Epithelial cell of esophagus (primary cell): ENCODE results near the gene GPR153.

Experiments used
- DNase-seq: peaks from one replicate; pipeline ENCODE4 v3.0.0; 2010; ENCODE audit warnings: low read depth
- H3K4me3 ChIP-seq: 2 replicates; pipeline ENCODE4 v1.5.1; 2011; ENCODE audit warnings: mild to moderate bottlenecking, low read length, control low read depth
- TF ChIP-seq, protein P1 (sequence below): IDR thresholded peaks from 2 replicates; pipeline ENCODE4 v1.5.1; 2011; ENCODE audit warnings: low read depth, mild to moderate bottlenecking, low read length, control low read depth, inconsistent platforms; ENCODE audit not compliant: insufficient read depth; ENCODE audit errors: missing control alignments

The GPR153 gene

DNA sequence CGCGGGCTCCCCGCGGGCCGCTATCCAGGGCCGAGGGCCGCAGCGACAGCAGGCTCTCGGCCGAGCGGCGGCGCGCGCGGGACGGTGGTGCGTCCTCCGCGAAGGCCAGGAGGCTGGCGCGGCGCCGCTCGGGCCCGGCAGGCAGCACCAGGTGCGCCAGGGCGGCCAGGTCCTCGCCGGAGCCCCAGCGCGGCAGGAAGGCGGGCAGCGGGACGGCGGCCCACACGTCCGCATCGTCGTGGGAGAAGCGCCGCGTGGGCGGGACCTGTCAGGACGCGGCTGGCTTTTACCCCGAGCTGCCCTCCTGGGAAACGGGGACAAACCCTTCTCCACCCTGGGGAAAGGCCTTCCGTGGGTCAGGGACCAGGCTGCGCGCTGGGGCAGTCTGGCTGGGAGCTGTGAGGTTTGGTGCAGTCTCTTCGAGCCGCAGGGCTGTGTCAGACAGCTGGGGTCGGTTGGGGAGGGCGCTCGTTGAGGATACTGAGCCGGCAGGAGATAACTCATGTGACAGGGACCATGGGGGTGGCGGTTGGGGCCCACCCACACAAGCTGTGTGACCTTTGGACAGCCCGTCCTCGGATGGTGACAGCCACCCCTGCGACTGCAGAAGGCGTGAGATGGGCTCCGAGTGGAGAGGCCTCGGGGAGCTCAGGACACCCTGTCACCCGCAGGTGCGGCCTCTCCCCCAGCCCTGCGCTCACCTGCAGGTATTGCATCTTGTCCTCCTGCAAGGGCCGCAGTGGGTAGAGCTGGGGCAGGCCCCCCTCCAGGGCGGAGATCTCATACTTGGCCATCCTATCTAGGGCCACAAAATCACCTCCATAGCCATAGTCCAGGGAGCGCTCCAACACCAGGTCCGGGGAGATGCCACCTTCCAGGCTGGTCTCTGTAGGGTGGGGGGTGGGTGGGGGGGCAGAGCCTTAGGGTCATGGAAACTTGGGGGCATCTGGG lies 10.9 kb downstream of the GPR153 start:
- H3K4me3 ChIP-seq, result no peak overlapping the region
- DNase-seq, result no peak
- TF ChIP-seq, protein P1, sequence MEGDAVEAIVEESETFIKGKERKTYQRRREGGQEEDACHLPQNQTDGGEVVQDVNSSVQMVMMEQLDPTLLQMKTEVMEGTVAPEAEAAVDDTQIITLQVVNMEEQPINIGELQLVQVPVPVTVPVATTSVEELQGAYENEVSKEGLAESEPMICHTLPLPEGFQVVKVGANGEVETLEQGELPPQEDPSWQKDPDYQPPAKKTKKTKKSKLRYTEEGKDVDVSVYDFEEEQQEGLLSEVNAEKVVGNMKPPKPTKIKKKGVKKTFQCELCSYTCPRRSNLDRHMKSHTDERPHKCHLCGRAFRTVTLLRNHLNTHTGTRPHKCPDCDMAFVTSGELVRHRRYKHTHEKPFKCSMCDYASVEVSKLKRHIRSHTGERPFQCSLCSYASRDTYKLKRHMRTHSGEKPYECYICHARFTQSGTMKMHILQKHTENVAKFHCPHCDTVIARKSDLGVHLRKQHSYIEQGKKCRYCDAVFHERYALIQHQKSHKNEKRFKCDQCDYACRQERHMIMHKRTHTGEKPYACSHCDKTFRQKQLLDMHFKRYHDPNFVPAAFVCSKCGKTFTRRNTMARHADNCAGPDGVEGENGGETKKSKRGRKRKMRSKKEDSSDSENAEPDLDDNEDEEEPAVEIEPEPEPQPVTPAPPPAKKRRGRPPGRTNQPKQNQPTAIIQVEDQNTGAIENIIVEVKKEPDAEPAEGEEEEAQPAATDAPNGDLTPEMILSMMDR, result no peak

DNA sequence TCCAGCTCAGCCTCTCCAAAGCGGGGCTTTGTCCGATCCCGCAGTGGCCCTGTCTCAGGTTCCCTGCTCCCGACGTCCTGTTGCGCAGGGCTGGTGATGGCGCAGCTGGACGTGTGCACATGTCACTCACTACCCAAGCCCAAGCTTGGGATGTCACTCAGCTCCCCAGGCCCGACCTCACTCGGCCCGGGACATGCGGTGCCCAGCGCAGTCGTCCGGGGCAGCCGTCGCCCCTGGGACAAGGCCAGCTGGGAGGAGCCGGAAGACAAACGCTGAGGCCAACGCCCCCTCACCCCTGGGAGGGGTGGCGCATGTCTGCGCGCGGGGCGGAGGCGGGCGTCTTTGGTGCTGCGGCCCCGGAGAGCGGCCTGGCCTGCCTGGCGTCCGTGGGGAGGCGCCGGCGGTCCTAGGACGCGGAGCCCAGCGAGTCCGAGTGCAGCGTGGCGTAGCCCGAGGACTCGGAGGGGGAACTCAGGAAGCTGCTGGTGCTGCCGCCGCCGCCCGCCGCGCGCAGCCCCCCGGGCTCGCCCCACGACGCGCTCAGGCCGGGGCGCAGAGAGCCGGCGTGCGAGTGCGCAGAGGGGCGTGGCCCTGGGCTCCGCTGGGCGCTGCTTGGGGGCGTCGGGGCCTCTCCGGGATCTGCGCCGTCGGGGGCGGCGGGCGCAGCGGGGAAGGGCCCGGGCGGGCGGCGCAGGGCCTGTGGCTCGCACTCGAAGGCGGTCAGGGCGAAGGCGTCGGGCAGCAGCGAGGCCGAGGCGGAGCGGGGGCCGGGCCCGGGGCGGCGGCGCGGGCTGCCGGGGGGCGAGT lies 11.8 kb downstream of the GPR153 start:
- TF ChIP-seq, protein P1, result no peak
- DNase-seq, result no peak
- no peak overlapping the region for H3K4me3 ChIP-seq

DNA sequence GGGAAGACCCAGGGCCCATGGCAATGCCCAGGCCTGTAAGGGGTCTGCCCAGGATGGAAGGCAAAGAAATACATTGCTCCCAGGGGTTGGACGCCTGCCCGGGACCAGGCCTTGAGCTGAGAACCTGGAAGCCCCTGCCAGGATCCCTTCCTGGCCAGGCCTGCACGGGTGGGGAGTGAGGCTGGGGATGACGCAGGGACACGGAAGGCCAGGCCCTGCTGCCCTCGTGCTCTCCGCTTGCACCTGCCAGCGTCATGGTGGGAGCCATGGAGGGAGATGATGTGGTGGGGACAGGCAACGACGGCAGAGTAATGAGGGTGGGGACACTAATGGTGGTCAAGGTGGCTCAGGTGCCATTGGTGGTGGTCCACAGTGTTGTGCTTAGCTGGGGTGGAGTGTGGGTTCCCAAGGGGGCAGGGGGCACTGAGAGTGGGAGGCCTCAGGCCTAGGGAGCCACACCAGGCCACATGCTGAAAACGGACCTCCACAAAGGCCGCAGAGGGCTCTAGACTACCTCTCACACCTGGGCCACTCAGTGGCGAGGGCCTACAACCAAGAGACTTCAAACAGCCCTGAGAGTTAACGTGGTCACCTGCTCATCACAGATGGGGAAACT lies 12.6 kb downstream of the GPR153 start:
- TF ChIP-seq, protein P1, result no peak
- no peak for DNase-seq
- H3K4me3 ChIP-seq, result no peak overlapping the region

DNA sequence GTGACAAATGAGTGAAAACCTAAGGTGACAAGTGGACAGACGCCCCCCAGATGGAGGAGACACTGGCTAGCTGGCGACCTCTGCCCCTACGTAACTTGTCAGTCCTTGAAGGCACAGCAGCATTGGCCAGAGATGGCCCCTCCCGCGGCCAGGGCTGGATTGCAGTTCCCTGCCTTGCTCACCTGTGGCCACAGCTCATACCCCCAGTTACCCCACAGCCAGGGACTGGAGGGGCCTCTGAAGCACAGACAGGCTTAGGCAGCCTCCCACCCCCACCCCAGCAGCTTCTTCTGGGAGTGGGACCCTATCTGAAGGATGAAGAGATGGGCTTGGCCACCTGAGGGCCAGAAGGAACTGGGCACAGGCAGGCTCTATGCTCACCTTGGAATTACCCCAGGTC lies 13.2 kb downstream of the GPR153 start:
- no peak overlapping the region for H3K4me3 ChIP-seq
- TF ChIP-seq, protein P1, result no peak
- DNase-seq, result no peak

DNA sequence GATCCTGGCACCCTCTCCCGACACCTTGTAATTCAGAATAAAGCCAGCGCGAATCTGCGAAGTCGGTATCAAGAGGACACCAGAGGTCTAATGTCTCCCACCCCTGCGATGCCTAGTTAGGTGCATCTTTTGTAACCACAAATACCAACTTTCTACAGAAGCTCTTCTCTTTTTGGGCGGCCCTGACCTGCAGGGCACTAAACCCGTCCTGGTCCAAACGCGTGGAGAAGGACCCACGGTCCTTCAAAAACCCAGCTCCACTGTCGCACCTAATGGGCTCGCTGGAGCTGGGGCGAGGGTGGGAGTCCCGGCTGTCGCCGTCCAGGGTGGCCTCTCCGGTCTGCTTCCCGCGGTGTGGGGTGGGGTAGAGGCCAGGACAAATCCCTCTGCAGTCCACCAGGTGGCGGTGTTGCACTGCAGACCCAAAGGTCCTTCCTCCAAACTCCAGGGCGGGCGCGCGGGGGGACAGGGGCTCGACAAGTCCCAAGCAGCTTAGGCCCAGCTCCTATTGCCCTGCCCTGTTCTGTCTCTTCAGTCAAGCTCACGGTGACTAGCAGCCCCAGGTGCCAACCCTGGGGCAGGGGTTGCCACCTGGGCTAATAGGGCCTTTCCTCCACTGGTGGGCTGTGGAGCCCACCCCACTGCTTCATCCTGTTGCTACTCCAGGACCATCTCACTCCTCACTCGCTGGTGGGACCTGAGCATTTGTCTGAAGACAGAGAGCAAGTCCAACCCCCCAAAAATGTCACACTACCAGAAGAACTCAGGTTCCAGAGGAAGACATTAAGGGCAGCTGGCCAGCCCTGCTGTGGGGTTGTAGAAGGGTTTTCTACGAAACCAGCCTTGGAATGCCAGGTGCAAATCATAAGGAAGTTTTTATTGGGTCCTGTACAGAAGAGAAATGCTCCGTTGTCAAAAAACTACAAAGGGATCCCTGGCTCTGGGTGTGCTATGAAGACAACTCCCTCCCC lies 14.1 kb downstream of the GPR153 start:
- H3K4me3 ChIP-seq, result no peak overlapping the region
- peak; percentile 82 for DNase-seq
- TF ChIP-seq, protein P1, result peak; percentile 85
